Astrocyte (in vitro differentiated cells and primary cell): ENCODE measurements around the gene ARNT2. TPM values are rescaled to one million over a fixed set of nuclear protein-coding genes. Genes with fewer than 3 reads are reported as not detected.

Experiments
- DNase-seq: peaks from one replicate; pipeline ENCODE4 v3.0.0-alpha.2; 2010; ENCODE audit warnings: low read depth
- FAIRE-seq: peaks from 2 replicates; lab custom pipeline; 2011; peaks lifted over from hg19 to GRCh38; lab: Jason Lieb, UNC
- H2AFZ ChIP-seq: 2 replicates; pipeline ENCODE4 v1.6.0; 2012; ENCODE audit warnings: low read depth, low read length, inconsistent platforms
- H3K27ac ChIP-seq: 2 replicates; pipeline ENCODE4 v1.5.1; 2011; ENCODE audit warnings: low read depth, low read length, inconsistent platforms
- H3K27me3 ChIP-seq: 2 replicates; pipeline ENCODE4 v1.6.0; 2011; ENCODE audit warnings: low read length, inconsistent platforms; ENCODE audit not compliant: insufficient read depth
- H3K36me3 ChIP-seq: 2 replicates; pipeline ENCODE4 v1.5.1; 2011; ENCODE audit warnings: low read length, inconsistent platforms; ENCODE audit not compliant: insufficient read depth
- H3K4me1 ChIP-seq: 2 replicates; pipeline ENCODE4 v1.5.1; 2011; ENCODE audit warnings: low read length, inconsistent platforms; ENCODE audit not compliant: insufficient read depth
- H3K4me2 ChIP-seq: 2 replicates; pipeline ENCODE4 v1.6.0; 2012; ENCODE audit warnings: low read length, inconsistent platforms
- H3K4me3 ChIP-seq: 2 replicates; pipeline ENCODE4 v1.5.1; 2011; ENCODE audit warnings: low read depth, mild to moderate bottlenecking, low read length, inconsistent platforms; ENCODE audit not compliant: insufficient read depth
- H3K79me2 ChIP-seq: 2 replicates; pipeline ENCODE4 v1.6.0; 2012; ENCODE audit warnings: mild to moderate bottlenecking, low read length, inconsistent platforms; ENCODE audit not compliant: insufficient read depth
- H3K9ac ChIP-seq: 2 replicates; pipeline ENCODE4 v1.6.0; 2012; ENCODE audit warnings: mild to moderate bottlenecking, low read length, inconsistent platforms
- H3K9me3 ChIP-seq: 2 replicates; pipeline ENCODE4 v1.5.1; 2012; ENCODE audit warnings: low read depth, mild to moderate bottlenecking, low read length, inconsistent platforms; ENCODE audit not compliant: insufficient read depth
- H4K20me1 ChIP-seq: 2 replicates; pipeline ENCODE4 v1.6.0; 2012; ENCODE audit warnings: low read length, inconsistent platforms; ENCODE audit not compliant: insufficient read depth
- H3K27ac Mint-ChIP-seq: one replicate; pipeline ENCODE4 v1.8.0; 2021; ENCODE audit warnings: mild to moderate bottlenecking, mixed read lengths; ENCODE audit not compliant: unreplicated experiment
- H3K27me3 Mint-ChIP-seq: one replicate; pipeline ENCODE4 v1.8.0; 2021; ENCODE audit warnings: low read depth, mixed read lengths; ENCODE audit not compliant: unreplicated experiment
- H3K36me3 Mint-ChIP-seq: one replicate; pipeline ENCODE4 v1.8.0; 2021; ENCODE audit warnings: low read depth, mixed read lengths; ENCODE audit not compliant: unreplicated experiment
- H3K4me1 Mint-ChIP-seq: one replicate; pipeline ENCODE4 v1.8.0; 2021; ENCODE audit warnings: low read depth, mixed read lengths; ENCODE audit not compliant: unreplicated experiment
- H3K4me3 Mint-ChIP-seq: one replicate; pipeline ENCODE4 v1.8.0; 2021; ENCODE audit warnings: mild to moderate bottlenecking, moderate library complexity, mixed read lengths; ENCODE audit not compliant: unreplicated experiment
- H3K9me3 Mint-ChIP-seq: one replicate; pipeline ENCODE4 v1.8.0; 2021; ENCODE audit warnings: mild to moderate bottlenecking, mixed read lengths; ENCODE audit not compliant: unreplicated experiment
- CTCF ChIP-seq: IDR thresholded peaks from 2 replicates; pipeline ENCODE4 v1.5.1; 2011; ENCODE audit warnings: low read depth, mild to moderate bottlenecking, inconsistent platforms, low read length, moderate library complexity; ENCODE audit not compliant: insufficient read depth
- EZH2 ChIP-seq: IDR thresholded peaks from 2 replicates; pipeline ENCODE4 v1.6.1; 2012; ENCODE audit warnings: mild to moderate bottlenecking, low read length, inconsistent platforms; ENCODE audit not compliant: insufficient read depth
- total RNA-seq: library from RNA; stranded (reverse); gene quantifications from 2 replicates; pipeline ENCODE4 v1.2.1, GENCODE V29; 2021

ARNT2 gene
- total RNA-seq, 1 donor from 2014 or later = 3.5 TPM

GRCh38 chr15:80442728-80443403 is 38.7 kb downstream of the ARNT2 start:
- H3K9ac ChIP-seq = no peak overlapping the region
- no peaks in the 10 kb centered on the region for H3K4me1 ChIP-seq
- Mint-ChIP-seq H3K27me3 (no peaks in the 10 kb centered on the region), H3K36me3 (no peaks in the 10 kb centered on the region), H3K4me1 (peaks cover 4% of the 10 kb centered on the region), H3K9me3 (no peaks in the 10 kb centered on the region), H3K27ac (no peak overlapping the region), H3K4me3 (no peak overlapping the region)
- H3K9me3 ChIP-seq = no peaks in the 10 kb centered on the region
- no peak overlapping the region for H3K4me3 ChIP-seq
- H3K4me2 ChIP-seq = no peak overlapping the region
- no peak overlapping the region for H2AFZ ChIP-seq
- DNase-seq (no peak), FAIRE-seq (no peak)
- TF ChIP-seq EZH2 = no peak
- TF ChIP-seq CTCF = no peak
- no peaks in the 10 kb centered on the region for H3K36me3 ChIP-seq
- H3K79me2 ChIP-seq = peaks cover 6% of the 10 kb centered on the region
- H4K20me1 ChIP-seq = peaks cover 14% of the 10 kb centered on the region
- H3K27me3 ChIP-seq = no peaks in the 10 kb centered on the region
- no peak overlapping the region for H3K27ac ChIP-seq

DNA sequence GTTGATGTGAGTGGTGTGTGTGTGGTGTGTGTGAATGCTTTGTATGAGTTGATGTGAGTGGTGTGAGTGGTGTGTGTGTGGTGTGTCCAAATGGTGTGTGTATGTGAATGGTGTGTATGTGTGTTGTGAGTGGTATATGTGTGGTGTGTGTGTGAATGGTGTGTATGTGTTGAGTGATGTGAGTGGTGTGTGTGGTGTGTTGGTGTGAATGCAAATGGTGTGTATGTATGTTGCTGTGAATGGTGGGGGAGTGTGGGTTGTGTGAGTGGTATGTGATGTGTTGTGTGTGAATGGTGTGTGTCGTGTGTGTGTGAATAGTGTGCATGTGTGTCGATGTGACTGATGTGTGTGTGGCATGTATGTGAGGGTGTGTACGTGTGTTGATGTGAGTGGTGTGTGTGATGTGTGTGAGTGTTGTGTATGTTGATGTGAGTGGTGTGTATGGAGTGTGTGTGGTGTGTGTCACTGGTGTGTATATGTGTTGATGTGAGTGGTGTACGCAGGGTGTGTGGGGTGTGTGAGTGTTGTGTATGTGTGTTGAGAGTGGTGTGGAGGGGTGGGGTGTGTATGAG is 40.6 kb downstream of the ARNT2 start:
- no peak overlapping the region for H3K4me3 ChIP-seq
- peaks cover 14% of the 10 kb centered on the region for H4K20me1 ChIP-seq
- TF ChIP-seq CTCF = no peak
- TF ChIP-seq EZH2 = no peak
- H3K9ac ChIP-seq = no peak overlapping the region
- H3K9me3 Mint-ChIP-seq = no peaks in the 10 kb centered on the region
- no peak overlapping the region for H2AFZ ChIP-seq
- peak; percentile 26 for FAIRE-seq
- peaks cover 5% of the 10 kb centered on the region for H3K4me1 Mint-ChIP-seq
- H3K4me3 Mint-ChIP-seq = no peak overlapping the region
- peaks cover 6% of the 10 kb centered on the region for H3K79me2 ChIP-seq
- no peak for DNase-seq
- H3K27ac ChIP-seq = no peak overlapping the region
- no peak overlapping the region for H3K27ac Mint-ChIP-seq
- H3K4me1 ChIP-seq = no peaks in the 10 kb centered on the region
- no peaks in the 10 kb centered on the region for H3K36me3 ChIP-seq
- no peaks in the 10 kb centered on the region for H3K9me3 ChIP-seq
- H3K27me3 Mint-ChIP-seq = no peaks in the 10 kb centered on the region
- H3K36me3 Mint-ChIP-seq = no peaks in the 10 kb centered on the region
- H3K27me3 ChIP-seq = no peaks in the 10 kb centered on the region
- H3K4me2 ChIP-seq = no peak overlapping the region
